HL-60 (cell line): Measurements from ENCODE around the gene CFAP61.
"Not testable (repeated sequence)": the region's sequence is repeated elsewhere in the genome, so short reads cannot be mapped to it uniquely, and the experiment has no call there.

ENCODE experiments used
- POLR2AphosphoS5 ChIP-seq: IDR thresholded peaks from 2 replicates; pipeline ENCODE4 v1.6.1; 2012; ENCODE audit warnings: low read depth
- TF ChIP-seq, protein P1 (sequence below): IDR thresholded peaks from one replicate; pipeline ENCODE4 v1.5.1; 2011; ENCODE audit warnings: low read length, control low read depth, inconsistent platforms; ENCODE audit not compliant: insufficient read depth
- TF ChIP-seq, protein P2 (sequence below): IDR thresholded peaks from 2 replicates; pipeline ENCODE4 v1.6.1; 2012; ENCODE audit warnings: low read depth; ENCODE audit not compliant: insufficient replicate concordance

DNA sequence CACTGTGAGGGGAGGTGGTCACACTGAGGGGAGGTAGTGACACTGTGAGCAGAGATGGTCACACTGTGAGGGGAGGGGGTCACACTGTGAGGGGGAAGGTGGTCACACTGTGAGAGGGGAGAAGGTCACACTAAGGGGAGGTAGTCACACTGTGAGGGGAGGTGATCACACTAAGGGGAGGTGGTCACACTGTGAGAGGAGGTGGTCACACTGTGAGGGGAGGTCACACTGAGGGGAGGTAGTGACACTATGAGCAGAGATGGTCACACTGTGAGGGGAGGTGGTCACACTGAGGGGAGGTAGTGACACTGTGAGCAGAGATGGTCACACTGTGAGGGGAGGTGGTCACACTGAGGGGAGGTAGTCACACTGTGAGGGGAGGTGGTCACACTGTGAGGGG lies 303.2 kb downstream of the CFAP61 start:
- TF ChIP-seq, protein P1, sequence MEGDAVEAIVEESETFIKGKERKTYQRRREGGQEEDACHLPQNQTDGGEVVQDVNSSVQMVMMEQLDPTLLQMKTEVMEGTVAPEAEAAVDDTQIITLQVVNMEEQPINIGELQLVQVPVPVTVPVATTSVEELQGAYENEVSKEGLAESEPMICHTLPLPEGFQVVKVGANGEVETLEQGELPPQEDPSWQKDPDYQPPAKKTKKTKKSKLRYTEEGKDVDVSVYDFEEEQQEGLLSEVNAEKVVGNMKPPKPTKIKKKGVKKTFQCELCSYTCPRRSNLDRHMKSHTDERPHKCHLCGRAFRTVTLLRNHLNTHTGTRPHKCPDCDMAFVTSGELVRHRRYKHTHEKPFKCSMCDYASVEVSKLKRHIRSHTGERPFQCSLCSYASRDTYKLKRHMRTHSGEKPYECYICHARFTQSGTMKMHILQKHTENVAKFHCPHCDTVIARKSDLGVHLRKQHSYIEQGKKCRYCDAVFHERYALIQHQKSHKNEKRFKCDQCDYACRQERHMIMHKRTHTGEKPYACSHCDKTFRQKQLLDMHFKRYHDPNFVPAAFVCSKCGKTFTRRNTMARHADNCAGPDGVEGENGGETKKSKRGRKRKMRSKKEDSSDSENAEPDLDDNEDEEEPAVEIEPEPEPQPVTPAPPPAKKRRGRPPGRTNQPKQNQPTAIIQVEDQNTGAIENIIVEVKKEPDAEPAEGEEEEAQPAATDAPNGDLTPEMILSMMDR = not testable (repeated sequence)
- not testable (repeated sequence) for TF ChIP-seq POLR2AphosphoS5
- TF ChIP-seq, protein P2, sequence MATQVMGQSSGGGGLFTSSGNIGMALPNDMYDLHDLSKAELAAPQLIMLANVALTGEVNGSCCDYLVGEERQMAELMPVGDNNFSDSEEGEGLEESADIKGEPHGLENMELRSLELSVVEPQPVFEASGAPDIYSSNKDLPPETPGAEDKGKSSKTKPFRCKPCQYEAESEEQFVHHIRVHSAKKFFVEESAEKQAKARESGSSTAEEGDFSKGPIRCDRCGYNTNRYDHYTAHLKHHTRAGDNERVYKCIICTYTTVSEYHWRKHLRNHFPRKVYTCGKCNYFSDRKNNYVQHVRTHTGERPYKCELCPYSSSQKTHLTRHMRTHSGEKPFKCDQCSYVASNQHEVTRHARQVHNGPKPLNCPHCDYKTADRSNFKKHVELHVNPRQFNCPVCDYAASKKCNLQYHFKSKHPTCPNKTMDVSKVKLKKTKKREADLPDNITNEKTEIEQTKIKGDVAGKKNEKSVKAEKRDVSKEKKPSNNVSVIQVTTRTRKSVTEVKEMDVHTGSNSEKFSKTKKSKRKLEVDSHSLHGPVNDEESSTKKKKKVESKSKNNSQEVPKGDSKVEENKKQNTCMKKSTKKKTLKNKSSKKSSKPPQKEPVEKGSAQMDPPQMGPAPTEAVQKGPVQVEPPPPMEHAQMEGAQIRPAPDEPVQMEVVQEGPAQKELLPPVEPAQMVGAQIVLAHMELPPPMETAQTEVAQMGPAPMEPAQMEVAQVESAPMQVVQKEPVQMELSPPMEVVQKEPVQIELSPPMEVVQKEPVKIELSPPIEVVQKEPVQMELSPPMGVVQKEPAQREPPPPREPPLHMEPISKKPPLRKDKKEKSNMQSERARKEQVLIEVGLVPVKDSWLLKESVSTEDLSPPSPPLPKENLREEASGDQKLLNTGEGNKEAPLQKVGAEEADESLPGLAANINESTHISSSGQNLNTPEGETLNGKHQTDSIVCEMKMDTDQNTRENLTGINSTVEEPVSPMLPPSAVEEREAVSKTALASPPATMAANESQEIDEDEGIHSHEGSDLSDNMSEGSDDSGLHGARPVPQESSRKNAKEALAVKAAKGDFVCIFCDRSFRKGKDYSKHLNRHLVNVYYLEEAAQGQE = not testable (repeated sequence)
